Liver (tissue), 9 donors: Measurements from ENCODE around the gene PLAC1. TPM values are rescaled to one million over a fixed set of nuclear protein-coding genes. Genes with fewer than 3 reads are reported as not detected.

Experiments
- DNase-seq: peaks from one replicate; pipeline ENCODE4 v3.0.0-alpha.2; 2017; ENCODE audit warnings: low spot score
- H3K27ac ChIP-seq, 2 donors: one replicate each; pipeline ENCODE4 v1.7.0; 2013; ENCODE audit warnings: inconsistent platforms in 2 of 2, low read length in 2 of 2, control low read depth in 1 of 2, low read depth in 1 of 2, mild to moderate bottlenecking in 1 of 2
- H3K27me3 ChIP-seq, 4 donors: one replicate each; pipeline versions ENCODE4 v1.6.1 to v1.7.0; 2013; ENCODE audit warnings: low read length in 3 of 4, inconsistent platforms in 1 of 4, mild to moderate bottlenecking in 1 of 4, moderate library complexity in 1 of 4; ENCODE audit not compliant: control insufficient read depth in 4 of 4, insufficient read depth in 4 of 4
- H3K36me3 ChIP-seq, 4 donors: one replicate each; pipeline versions ENCODE4 v1.6.1 to v1.7.0; 2013; ENCODE audit warnings: low read length in 3 of 4, mild to moderate bottlenecking in 3 of 4, low read depth in 1 of 4, moderate library complexity in 1 of 4; ENCODE audit not compliant: control insufficient read depth in 4 of 4, insufficient read depth in 3 of 4
- H3K4me1 ChIP-seq, 4 donors: one replicate each; pipeline versions ENCODE4 v1.6.1 to v1.7.0; 2013; ENCODE audit warnings: low read length in 3 of 4, mild to moderate bottlenecking in 3 of 4, moderate library complexity in 1 of 4; ENCODE audit not compliant: control insufficient read depth in 4 of 4, insufficient read depth in 4 of 4
- H3K4me3 ChIP-seq, 3 donors: one replicate each; pipeline versions ENCODE4 v1.6.1 to v1.7.0; 2013; ENCODE audit warnings: low read length in 3 of 3, control low read depth in 1 of 3, low read depth in 1 of 3, mild to moderate bottlenecking in 1 of 3
- H3K9ac ChIP-seq, 2 donors: one replicate each; pipeline ENCODE4 v1.7.0; 2013; ENCODE audit warnings: low read length in 2 of 2, mild to moderate bottlenecking in 2 of 2, moderate library complexity in 2 of 2, control low read depth in 1 of 2, low read depth in 1 of 2
- H3K9me3 ChIP-seq, 4 donors: one replicate each; pipeline versions ENCODE4 v1.6.1 to v1.7.0; 2013; ENCODE audit warnings: low read length in 3 of 4; ENCODE audit not compliant: control insufficient read depth in 4 of 4
- EGR1 ChIP-seq, 2 donors: IDR thresholded peaks; 2 replicates each; pipeline ENCODE4 v1.6.1; 2016 to 2018; ENCODE audit warnings: antibody characterized with exemption in 2 of 2, low read depth in 2 of 2
- FOXA1 ChIP-seq: IDR thresholded peaks from 2 replicates; pipeline ENCODE4 v1.6.1; 2016; ENCODE audit warnings: antibody characterized with exemption
- FOXA2 ChIP-seq: IDR thresholded peaks from 2 replicates; pipeline ENCODE4 v1.6.1; 2016; ENCODE audit warnings: antibody characterized with exemption
- GABPA ChIP-seq, 2 donors: IDR thresholded peaks in 1 of 2; conservative IDR thresholded peaks in 1 of 2; 2 replicates each; pipeline ENCODE4 v1.6.1; 2016; ENCODE audit warnings: antibody characterized with exemption in 2 of 2, mild to moderate bottlenecking in 1 of 2, moderate library complexity in 1 of 2
- HNF4A ChIP-seq, 2 donors: conservative IDR thresholded peaks; 2 replicates each; pipeline ENCODE4 v1.6.1; 2016; ENCODE audit warnings: antibody characterized with exemption in 2 of 2, mild to moderate bottlenecking in 2 of 2
- HNF4G ChIP-seq: IDR thresholded peaks from 2 replicates; pipeline ENCODE4 v1.6.1; 2016; ENCODE audit warnings: antibody characterized with exemption
- JUND ChIP-seq, 2 donors: IDR thresholded peaks; 2 replicates each; pipeline ENCODE4 v1.6.1; 2016; ENCODE audit warnings: antibody characterized with exemption in 2 of 2
- NR2F2 ChIP-seq: IDR thresholded peaks from 2 replicates; pipeline ENCODE4 v1.6.1; 2016; ENCODE audit warnings: antibody characterized with exemption
- RXRA ChIP-seq, 2 donors: IDR thresholded peaks; 2 replicates each; pipeline ENCODE4 v1.6.1; 2017 to 2018; ENCODE audit warnings: antibody characterized with exemption in 2 of 2, mild to moderate bottlenecking in 1 of 2
- TAF1 ChIP-seq: conservative IDR thresholded peaks from 2 replicates; pipeline ENCODE4 v1.6.1; 2016; ENCODE audit warnings: antibody characterized with exemption, mild to moderate bottlenecking
- WGBS: extraction: QIAGEN DNeasy Blood & Tissue Kit; methylation state at CpG from one replicate; pipeline ENCODE4 v1.1.7; 2013; 5-methylcytosine and 5-hydroxymethylcytosine counted together
- polyA plus RNA-seq, 2 donors: library from polyadenylated mRNA; stranded (reverse) in 1 of 2; unstranded in 1 of 2; fragments of 200-250 nt in 1 of 2; fragments of >200 nt in 1 of 2; fragmentation: Nextera tagmentation in 1 of 2; extraction: Ambion mirVana in 1 of 2; gene quantifications; one replicate each; pipeline versions ENCODE4 v1.2.1 to v1.2.3, GENCODE V29; 2013 to 2015
- total RNA-seq, 2 donors: library from RNA; depleted of rRNA; stranded (reverse); fragments of >200 nt; gene quantifications; one replicate each; pipeline ENCODE4 v1.2.3, GENCODE V29; 2014
- TF ChIP-seq, protein P1 (sequence below): fragments of 150-350 bp; IDR thresholded peaks from 2 replicates; pipeline ENCODE4 v1.5.1; 2017; ENCODE audit warnings: improper control_type of control experiment, low read depth, low read length; ENCODE audit not compliant: missing input control
- TF ChIP-seq, protein P2 (sequence below): IDR thresholded peaks from 2 replicates; pipeline ENCODE4 v1.6.1; 2016; ENCODE audit warnings: antibody characterized with exemption, mild to moderate bottlenecking
- TF ChIP-seq, protein P3 (sequence below): IDR thresholded peaks from 2 replicates; pipeline ENCODE4 v1.6.1; 2016; ENCODE audit warnings: antibody characterized with exemption
- donor health status: healthy.
- donor health status: healthy.
- donor health status: healthy.
- donor health status: healthy.
- donor health status: healthy.

Gene PLAC1
- total and polyA plus RNA-seq, 4 donors, result not detected

DNA sequence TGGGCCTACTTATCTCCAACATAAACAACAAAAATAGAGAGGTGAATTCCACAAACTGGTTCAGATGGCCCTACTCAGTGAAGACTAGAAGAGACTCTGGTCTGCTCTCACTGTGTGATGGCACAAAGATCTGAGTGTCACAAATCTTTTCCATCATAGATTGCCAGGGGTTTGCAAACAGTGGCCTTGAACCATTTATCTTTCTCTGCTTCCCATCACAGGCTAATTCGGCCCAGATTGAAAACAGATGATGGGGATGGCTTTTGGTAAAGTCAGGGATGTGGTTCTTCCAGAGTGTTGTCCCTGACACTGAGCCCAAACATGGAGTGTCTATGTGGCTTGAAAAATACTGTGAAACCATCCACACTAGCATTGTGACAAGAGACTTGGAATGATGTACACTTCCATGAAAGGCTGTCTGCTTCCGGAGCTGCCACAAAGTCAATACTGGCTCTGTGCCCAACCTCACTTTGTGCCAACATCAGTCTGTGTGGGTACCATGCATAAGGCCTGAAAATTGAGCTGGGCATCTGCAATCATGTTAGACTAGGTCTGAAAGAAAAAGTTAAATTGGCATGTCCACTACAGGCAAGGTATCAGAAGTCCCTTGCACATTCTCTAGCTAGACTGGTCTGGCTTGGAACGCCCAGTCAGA lies 25.2 kb upstream of the PLAC1 start:
- Histone ChIP-seq H3K9me3 (no peaks in the 10 kb centered on the region), H3K27me3 (peaks cover 0 to 2% (median 0%) of the 10 kb centered on the region in 4 donors), H3K4me3 (no peak overlapping the region), H3K36me3 (no peaks in the 10 kb centered on the region), H3K9ac (no peak overlapping the region), H3K4me1 (no peaks in the 10 kb centered on the region), H3K27ac (no peak overlapping the region)
- no peak for DNase-seq
- WGBS, result 62% methylated on average over 3 of the region's 3 CpGs
- no peak for TF ChIP-seq EGR1 (IDR thresholded peaks at IDR 0.05; ENCODE audit: low read depth in 2 of 2)
- no peak for TF ChIP-seq TAF1
- TF ChIP-seq JUND (IDR thresholded peaks at IDR 0.05), result no peak
- no peak for TF ChIP-seq RXRA (IDR thresholded peaks at IDR 0.05)
- TF ChIP-seq NR2F2, result no peak
- TF ChIP-seq, protein P1, sequence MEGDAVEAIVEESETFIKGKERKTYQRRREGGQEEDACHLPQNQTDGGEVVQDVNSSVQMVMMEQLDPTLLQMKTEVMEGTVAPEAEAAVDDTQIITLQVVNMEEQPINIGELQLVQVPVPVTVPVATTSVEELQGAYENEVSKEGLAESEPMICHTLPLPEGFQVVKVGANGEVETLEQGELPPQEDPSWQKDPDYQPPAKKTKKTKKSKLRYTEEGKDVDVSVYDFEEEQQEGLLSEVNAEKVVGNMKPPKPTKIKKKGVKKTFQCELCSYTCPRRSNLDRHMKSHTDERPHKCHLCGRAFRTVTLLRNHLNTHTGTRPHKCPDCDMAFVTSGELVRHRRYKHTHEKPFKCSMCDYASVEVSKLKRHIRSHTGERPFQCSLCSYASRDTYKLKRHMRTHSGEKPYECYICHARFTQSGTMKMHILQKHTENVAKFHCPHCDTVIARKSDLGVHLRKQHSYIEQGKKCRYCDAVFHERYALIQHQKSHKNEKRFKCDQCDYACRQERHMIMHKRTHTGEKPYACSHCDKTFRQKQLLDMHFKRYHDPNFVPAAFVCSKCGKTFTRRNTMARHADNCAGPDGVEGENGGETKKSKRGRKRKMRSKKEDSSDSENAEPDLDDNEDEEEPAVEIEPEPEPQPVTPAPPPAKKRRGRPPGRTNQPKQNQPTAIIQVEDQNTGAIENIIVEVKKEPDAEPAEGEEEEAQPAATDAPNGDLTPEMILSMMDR, result no peak
- no peak for TF ChIP-seq GABPA (IDR thresholded peaks at IDR 0.05 in 1 of 2, conservative IDR thresholded peaks at IDR 0.05 in 1 of 2)
- TF ChIP-seq FOXA2, result no peak
- TF ChIP-seq HNF4G, result no peak

DNA sequence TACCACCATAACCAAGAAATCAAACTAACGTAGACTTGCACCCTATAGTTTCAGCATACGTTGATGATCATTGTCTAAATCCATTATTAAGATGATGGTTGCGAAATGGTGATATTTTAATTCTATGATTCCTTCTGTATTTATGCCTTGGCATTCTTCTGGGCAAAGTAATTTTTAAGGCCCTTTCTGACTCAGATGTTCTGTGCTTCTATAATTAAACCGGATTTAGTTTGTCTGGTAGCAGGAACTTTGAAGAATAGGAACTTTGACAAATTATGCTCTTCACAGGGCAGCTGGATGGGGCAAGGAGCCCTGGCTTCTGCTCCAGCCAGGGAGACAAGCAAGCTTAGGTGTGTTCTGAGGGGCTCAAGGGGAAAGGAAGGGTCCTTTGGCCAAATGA lies 23.8 kb upstream of the PLAC1 start:
- Histone ChIP-seq H3K4me1 (no peaks in the 10 kb centered on the region), H3K27me3 (peaks cover 0 to 2% (median 0%) of the 10 kb centered on the region in 4 donors), H3K36me3 (no peaks in the 10 kb centered on the region), H3K9ac (no peak overlapping the region), H3K4me3 (no peak overlapping the region), H3K9me3 (no peaks in the 10 kb centered on the region), H3K27ac (no peak overlapping the region)
- no peak for TF ChIP-seq HNF4A (conservative IDR thresholded peaks at IDR 0.05)
- DNase-seq, result no peak
- 92% methylated on average over 4 of the region's 4 CpGs for WGBS

DNA sequence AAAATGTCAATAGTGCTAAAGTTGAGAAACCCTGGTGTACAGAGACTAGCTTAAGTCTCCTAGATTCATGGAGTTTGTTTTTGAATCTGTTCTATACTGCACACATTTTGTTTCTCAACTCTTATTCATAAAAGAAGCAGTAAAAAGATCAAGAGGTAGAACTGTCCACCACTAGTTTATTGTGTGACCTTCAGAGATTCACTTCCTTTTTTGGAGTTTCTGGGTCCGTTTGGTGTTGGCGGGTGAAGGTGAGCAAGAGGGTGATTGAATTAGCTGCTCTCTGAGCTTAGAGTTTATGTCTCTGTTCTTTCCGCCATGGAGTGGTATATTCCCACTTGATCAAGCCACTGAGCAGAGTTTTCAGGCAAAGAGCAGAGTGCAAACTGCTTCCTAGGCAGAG lies 21.4 kb upstream of the PLAC1 start:
- Histone ChIP-seq H3K4me1 (no peaks in the 10 kb centered on the region), H3K9me3 (no peaks in the 10 kb centered on the region), H3K27ac (no peak overlapping the region), H3K27me3 (no peaks in the 10 kb centered on the region), H3K36me3 (no peaks in the 10 kb centered on the region), H3K9ac (no peak overlapping the region), H3K4me3 (no peak overlapping the region)
- no peak for DNase-seq
- WGBS, result 87% methylated on average over 3 of the region's 3 CpGs
- TF ChIP-seq, protein P2, sequence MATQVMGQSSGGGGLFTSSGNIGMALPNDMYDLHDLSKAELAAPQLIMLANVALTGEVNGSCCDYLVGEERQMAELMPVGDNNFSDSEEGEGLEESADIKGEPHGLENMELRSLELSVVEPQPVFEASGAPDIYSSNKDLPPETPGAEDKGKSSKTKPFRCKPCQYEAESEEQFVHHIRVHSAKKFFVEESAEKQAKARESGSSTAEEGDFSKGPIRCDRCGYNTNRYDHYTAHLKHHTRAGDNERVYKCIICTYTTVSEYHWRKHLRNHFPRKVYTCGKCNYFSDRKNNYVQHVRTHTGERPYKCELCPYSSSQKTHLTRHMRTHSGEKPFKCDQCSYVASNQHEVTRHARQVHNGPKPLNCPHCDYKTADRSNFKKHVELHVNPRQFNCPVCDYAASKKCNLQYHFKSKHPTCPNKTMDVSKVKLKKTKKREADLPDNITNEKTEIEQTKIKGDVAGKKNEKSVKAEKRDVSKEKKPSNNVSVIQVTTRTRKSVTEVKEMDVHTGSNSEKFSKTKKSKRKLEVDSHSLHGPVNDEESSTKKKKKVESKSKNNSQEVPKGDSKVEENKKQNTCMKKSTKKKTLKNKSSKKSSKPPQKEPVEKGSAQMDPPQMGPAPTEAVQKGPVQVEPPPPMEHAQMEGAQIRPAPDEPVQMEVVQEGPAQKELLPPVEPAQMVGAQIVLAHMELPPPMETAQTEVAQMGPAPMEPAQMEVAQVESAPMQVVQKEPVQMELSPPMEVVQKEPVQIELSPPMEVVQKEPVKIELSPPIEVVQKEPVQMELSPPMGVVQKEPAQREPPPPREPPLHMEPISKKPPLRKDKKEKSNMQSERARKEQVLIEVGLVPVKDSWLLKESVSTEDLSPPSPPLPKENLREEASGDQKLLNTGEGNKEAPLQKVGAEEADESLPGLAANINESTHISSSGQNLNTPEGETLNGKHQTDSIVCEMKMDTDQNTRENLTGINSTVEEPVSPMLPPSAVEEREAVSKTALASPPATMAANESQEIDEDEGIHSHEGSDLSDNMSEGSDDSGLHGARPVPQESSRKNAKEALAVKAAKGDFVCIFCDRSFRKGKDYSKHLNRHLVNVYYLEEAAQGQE, result no peak
- no peak for TF ChIP-seq RXRA (IDR thresholded peaks at IDR 0.05)
- TF ChIP-seq TAF1, result no peak
- TF ChIP-seq, protein P3, sequence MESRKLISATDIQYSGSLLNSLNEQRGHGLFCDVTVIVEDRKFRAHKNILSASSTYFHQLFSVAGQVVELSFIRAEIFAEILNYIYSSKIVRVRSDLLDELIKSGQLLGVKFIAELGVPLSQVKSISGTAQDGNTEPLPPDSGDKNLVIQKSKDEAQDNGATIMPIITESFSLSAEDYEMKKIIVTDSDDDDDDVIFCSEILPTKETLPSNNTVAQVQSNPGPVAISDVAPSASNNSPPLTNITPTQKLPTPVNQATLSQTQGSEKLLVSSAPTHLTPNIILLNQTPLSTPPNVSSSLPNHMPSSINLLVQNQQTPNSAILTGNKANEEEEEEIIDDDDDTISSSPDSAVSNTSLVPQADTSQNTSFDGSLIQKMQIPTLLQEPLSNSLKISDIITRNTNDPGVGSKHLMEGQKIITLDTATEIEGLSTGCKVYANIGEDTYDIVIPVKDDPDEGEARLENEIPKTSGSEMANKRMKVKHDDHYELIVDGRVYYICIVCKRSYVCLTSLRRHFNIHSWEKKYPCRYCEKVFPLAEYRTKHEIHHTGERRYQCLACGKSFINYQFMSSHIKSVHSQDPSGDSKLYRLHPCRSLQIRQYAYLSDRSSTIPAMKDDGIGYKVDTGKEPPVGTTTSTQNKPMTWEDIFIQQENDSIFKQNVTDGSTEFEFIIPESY, result no peak
- no peak for TF ChIP-seq HNF4G
- TF ChIP-seq NR2F2, result no peak
- TF ChIP-seq FOXA1, result no peak
- TF ChIP-seq, protein P1, result no peak
- no peak for TF ChIP-seq GABPA (IDR thresholded peaks at IDR 0.05 in 1 of 2, conservative IDR thresholded peaks at IDR 0.05 in 1 of 2)
